Ishikawa (cell line): ENCODE data around the gene ALMS1.

Experiments used
- CREB1 ChIP-seq: IDR thresholded peaks from 2 replicates; pipeline ENCODE4 v1.6.1; 2012; ENCODE audit warnings: low read depth
- EP300 ChIP-seq: IDR thresholded peaks from 2 replicates; pipeline ENCODE4 v1.6.1; 2012; ENCODE audit warnings: borderline replicate concordance
- MAX ChIP-seq: IDR thresholded peaks from 2 replicates; pipeline ENCODE4 v1.6.1; 2012
- RAD21 ChIP-seq: IDR thresholded peaks from 2 replicates; pipeline ENCODE4 v1.6.1; 2012; ENCODE audit warnings: low read depth
- TAF1 ChIP-seq: IDR thresholded peaks from 2 replicates; pipeline ENCODE4 v1.6.1; 2012; ENCODE audit warnings: low read depth, mild to moderate bottlenecking
- YY1 ChIP-seq: IDR thresholded peaks from 2 replicates; pipeline ENCODE4 v1.6.1; 2012; ENCODE audit warnings: low read depth

DNA sequence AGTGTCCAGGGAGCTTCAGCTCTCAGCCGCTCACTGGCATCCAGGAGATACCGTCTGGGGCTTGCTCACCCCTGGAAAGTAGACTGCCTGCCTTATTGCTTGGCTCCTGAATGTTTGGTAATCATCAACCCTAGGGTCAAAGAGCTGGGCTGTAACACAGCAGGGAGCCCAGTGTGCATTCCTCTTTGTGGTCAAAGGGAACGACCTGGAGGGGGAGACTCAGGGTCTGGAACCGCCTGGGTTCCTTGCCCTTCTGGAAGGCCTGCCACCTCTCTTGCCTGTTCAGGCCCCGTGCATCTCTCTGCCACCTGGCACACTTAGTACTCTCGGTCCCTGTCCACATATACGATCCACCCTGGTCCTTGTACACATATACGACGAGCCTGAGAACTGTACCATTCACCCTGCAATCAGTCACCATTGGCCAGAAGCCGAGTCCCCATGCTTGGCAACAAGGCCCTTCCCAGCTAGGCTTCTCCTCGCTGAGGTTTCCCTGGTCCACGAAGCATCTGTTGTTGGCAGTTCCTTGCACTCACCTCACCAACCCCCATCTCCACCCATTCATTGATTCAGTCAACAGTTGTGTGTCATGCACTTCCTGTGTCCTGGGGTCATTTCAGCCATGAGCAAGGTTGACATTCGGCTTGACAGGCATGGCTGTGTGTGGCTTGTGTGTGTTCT, 256.8 kb downstream of the ALMS1 start, which contains the start of gene NAT8:
- TF ChIP-seq TAF1 (no peak), EP300 (no peak), YY1 (no peak), MAX (no peak), RAD21 (no peak), CREB1 (no peak)
